CD4-positive, alpha-beta T cell treated with Interleukin-17A for 4 hours (primary cell): Measurements from ENCODE around the gene PPP2R3C.
A peak's percentile ranks its signal among the peaks of the same experiment; 100 is the strongest.
"Not testable (repeated sequence)": the region's sequence is repeated elsewhere in the genome, so short reads cannot be mapped to it uniquely, and the experiment has no call there.

Experiments used
- DNase-seq: peaks from one replicate; pipeline ENCODE4 v3.0.0-alpha.2; 2020; ENCODE audit warnings: mixed read lengths

Gene PPP2R3C

DNA sequence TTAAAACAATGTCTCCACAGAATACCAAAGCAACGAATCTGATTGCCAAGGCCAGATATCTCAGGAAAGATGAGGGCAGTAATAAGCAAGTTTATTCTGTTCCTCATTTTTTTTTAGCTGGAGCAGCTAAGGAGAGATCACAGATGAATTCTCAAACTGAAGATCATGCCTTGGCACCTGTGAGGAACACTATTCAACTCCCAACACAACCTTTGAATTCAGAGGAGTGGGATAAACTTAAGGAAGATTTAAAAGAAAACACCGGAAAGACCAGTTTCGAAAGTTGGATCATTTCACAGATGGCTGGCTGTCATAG lies 1.6 kb upstream of the PPP2R3C start:
- DNase-seq, result no peak

DNA sequence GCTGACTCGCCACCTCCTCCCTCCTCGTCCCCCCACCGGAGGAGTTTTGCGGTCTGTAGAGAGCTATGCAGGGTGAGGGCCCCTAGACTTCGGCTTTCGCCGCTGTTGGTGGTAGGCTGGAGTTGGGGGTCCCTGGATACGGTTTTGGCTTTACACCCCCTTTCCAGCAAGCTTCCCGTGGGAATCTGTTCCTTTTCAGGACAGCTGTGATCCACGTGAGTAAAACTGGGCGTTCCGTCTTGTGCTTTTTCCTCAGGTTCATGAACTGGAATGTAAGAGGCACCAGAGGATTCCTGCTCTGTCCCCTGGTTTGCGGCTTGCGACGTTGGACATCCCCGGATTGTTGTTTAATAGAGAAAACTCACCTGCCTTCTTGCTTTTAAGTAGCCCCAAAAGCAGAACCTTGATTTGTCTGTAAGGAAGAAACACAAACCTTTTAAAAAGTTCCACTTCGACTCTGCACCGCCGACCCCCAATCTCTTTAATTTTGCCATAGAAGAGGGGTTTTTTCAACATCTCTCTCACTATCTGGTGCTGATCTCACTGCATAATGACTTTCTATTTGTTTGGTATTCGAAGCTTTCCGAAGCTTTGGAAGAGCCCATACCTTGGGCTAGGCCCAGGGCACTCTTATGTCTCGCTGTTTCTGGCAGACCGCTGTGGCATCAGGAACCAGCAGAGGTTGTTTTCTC lies 1.1 kb upstream of the PPP2R3C start:
- DNase-seq, result peak; percentile 13

DNA sequence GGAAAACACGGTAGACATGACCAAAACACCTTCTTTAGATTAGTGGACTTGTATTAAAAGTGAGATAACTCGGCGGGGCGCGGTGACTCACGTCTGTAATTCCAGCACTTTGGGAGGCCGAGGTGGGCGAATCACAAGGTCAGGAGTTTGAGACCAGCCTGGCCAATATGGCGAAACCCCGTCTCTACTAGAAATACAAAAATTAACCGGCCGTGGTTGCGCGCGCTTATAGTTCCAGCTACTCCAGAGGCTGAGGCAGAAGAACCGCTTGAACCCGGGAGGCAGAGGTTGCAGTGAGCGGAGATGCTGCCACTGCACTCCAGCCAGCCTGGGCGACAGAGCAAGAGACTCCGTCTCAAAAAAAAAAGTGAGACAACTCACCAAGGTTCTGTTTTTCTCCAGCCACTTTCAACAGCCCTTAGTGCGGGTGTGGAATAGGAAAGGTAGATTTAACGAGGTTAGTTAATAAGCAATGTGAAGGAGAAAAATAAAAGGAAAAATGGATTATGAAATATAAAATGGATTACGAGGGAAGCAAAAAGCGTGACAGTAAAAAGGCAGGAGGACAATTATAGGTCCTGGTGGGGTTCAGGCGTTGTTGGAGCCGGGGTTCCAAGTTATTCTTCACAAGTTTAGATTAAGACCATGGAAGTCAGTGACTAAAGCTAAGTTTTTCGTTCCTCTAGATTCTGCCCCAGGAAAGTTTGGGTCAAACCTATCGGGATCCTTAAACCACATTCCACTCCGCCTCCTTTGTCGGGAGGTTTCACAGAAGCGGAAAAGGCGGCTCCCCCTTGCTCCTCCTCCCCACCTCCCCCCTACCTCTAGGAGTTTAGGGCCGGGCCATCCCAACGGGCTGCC lies 534 bp downstream of the PPP2R3C start:
- DNase-seq, result peak; percentile 15

DNA sequence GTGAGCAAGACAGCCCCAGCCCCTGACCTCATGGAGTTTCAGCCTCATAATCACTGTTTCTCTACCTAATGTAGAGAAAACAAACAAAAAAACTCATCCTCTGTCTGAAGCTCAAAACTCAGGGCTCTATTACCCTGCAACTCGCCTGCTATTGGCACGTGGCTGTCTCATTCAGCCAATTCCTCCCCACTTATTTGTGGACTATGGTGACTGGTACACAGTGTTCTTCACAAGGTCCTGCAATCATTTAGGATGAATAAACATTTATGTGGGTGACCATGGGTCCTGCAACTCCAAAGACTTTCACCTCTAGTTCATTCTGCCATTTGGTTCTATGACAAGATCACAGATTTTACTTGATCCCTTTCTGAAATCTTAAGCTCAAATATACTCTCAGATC lies 4.7 kb downstream of the PPP2R3C start:
- DNase-seq, result no peak

DNA sequence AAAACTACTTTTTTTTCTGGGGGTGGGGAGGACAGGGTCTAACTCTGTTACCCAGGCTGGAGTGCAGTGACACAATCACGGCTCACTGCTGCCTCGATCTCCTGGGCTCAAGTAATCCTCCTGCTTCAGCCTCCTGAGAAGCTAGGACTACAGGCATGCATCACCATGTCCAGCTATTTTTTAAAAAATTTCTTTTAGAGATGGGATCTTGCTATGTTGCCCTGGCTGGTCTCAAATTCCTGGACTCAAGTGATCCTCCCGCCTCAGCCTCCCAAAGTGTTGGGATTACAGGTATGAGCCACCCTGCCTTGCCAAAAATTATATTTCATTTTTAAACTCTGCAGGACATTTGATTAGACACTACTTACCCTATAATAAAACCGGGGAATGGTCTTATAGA lies 5.5 kb downstream of the PPP2R3C start:
- DNase-seq, result no peak

DNA sequence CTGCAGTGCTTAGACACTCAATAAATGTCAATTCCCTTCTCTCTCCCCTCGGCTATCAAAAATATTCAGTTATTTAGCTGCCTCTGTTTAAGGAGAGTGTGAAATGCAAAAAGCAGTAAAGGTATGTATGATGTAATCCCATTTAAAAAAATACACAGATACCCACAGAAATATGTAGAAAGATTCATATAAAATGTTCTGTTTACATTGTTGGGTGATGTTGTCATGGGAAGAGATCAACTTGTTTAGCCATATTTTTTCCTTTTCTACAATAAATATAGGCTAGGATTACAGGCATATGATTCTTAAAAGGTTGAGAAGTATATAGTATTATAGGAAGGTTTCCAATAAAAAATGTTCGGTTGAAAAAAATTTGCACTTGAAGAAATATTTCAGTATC lies 7.8 kb downstream of the PPP2R3C start:
- no peak for DNase-seq

DNA sequence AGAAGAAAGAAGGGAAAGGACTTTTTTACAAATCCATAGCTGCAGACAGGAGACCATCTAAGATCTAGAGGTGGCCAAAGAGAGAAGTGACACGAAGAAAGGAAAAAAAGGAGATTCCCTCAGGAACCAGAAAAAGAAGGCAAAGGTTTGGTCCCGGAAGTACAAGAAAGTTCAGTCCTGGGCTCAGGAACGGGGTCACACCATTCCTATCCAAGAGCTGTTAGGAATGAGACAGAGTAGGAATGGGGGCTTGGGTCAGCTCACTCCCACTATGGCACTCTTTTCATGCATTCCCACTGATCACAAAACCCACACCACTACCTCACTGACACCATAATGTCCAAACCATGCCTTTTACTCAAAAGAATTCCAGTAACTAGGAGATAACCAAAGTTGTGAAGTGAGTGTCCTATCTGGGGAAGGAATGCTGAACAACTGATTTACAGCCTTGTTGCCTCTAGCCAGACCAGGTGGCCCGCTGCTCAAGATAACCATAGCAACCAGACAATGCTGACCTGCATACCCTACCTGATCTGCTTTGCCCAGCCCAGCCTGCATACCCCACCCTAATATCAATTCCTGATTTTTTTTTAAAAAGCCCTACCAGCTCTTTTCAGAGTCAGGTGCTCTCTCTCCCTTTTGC lies 8.4 kb downstream of the PPP2R3C start:
- no peak for DNase-seq

DNA sequence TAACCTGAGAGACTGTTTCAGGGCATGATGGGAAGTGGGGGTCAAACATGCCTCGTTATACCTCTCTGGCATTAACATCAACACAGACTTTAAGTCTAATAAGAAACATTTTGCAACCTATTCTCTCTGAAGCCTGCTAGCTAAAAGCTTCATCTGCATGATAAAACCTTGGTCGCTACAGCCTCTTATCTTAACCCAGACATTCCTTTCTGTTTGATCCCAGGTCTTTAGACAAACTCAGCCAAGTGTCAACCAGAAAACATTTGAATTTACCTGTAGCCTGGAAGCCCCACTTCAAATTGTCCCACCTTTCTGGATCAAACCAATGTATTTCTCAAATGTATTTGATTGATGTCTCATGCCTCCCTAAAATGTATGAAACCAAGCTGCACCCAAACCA lies 9.1 kb downstream of the PPP2R3C start:
- DNase-seq, result no peak

DNA sequence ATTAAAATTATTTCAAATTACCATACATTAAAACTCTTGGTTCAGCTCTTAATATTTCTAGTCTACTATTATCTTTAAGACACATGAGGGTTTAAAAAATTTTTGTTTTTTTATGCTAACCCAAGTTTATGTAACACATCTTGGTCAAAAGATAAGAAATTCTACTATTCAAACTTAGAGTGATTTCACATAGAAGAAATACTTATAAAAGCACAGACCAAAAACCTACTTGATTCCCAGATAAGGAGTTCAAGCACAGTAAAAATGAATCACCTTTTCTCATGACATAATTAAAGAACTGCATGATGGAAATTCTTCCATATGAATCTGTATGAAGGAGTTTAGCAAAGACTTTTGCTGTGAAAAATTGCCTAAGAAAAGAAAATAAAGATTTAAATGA lies 13.9 kb downstream of the PPP2R3C start:
- no peak for DNase-seq

DNA sequence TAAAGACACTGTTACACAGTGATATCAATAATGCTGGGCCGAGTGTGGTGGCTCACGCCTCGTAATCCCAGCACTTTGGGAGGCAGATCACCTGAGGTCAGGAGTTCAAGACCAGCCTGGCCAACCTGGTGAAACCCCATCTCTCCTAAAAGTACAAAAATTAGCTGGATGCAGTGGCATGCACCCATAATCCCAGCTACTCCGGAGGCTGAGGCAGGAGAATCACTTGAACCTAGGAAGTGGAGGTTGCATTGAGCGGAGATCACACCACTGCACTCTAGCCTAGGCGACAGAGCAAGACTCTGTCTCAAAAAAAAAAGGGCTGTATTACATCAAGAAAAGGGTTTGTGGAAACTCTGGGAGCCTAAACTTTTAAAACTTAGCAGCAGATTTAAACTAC lies 27.1 kb downstream of the PPP2R3C start:
- not testable (repeated sequence) for DNase-seq

DNA sequence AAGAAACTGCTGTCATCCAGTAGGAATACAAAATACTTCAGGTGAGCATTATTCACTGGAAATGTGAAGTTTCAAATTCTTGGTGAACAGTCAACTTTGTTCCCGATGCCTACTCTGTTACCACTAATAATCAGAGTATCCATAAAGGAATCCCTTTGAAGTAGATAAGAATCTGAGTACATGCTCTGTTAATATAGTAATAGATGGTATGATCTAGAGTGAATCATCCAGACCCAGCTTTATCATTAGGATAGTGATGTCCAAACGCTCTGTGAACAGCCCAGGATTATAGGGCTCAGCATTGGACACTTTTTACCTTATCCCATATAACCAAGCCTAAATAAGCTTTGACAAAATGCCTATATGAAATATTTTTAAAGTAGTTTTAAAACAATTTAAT lies 33.3 kb downstream of the PPP2R3C start:
- DNase-seq, result no peak

DNA sequence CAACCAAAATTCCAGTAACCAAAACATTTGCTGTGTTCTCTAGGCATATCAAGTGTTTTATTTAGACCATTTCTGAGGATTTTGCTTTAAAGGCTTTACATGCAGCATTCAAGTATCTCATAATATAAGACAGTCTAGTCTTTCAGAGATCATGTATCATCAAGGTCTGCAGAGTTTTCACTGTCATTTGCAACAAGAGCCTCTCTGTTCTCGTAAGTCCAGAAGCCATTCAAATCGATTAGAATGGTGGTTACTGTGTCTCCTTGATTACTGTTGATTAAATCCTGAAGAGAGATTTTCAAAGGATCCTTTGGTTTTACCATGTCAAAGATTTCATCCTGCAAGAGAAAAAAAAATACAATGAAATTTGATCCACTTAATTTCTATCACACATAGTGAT lies 36.3 kb downstream of the PPP2R3C start:
- no peak for DNase-seq

DNA sequence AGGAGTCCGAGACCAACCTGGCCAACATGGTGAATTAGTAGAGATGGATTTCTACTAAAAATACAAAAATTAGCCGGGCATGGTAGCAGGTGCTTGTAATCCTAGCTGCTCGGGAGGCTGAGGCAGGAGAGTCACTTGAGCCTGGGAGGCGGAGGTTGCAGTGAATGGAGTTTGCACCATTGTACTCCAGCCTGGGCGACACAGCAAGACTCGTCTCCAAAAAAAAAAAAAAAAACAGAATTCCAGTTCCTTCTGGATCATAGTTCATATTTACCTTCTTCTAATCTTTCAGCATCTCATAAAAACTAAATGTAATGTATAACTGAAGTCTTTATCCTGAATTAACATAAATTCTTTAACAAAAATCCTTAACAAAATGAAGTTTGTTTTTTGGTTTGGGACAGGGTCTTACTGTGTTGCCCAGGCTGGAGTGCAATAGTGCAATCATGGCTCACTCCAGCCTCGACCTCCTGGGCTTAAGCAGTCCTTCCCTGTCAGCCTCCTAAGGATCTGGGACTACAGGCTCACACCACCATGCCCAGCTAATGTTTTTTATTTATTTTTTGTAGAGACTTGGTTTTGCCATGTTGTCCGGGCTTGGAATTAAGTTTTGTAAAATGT lies 38.1 kb downstream of the PPP2R3C start:
- no peak for DNase-seq

DNA sequence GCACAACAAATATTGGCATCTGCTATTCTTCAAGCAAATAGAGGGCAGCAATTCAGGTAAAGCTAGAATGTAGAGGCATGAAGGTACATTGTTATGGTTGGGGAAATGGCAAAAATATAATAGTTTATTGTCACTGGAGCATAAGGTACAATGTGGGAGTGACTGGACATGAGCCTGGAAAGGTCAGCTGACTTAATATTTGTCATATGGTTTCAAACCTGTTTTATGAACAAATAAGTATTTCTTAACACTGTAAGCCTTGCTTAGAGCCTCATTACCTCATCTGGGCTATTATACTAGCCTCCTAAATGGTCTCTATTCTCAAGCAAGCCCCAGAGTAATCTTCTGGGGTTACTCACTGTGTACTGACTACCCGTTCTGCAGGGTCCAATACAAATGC lies 42.0 kb downstream of the PPP2R3C start:
- no peak for DNase-seq

DNA sequence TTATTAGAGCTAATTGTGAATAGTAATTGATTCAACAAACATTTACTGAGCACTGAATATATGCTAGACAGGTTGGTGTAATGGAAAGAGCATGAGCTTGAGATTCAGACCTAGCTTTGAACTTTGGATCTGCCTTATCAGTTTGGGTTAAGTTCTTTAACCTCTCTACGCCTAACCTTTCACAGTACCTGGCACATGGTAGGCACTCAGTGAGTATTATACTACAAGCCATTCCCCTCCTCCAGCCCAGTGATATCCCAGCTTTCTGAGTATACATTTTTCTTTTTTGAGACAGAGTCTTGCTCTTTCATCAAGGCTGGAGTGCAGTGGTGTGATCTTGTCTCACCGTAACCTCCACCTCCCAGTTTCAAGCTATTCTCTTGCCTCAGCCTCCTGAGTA lies 43.7 kb downstream of the PPP2R3C start:
- no peak for DNase-seq

DNA sequence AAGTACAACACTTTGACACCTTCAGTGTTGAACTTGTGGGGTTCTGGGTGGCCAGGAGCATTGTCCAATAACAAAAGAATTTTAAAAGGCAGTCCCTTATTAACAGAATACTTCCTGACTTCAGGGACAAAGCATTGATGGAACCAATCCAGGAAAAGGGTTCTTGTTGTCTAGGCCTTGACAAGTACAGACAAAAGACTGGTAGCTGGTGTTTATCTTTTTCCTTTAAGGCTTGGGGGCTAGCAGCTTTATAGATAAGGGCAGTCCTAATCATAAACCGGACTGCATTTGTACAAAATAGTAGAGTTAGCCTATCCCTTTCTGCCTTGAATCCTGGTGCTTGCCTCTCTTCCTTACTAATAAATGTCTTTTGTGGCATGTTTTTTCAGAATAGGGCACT lies 48.3 kb downstream of the PPP2R3C start:
- DNase-seq, result no peak

DNA sequence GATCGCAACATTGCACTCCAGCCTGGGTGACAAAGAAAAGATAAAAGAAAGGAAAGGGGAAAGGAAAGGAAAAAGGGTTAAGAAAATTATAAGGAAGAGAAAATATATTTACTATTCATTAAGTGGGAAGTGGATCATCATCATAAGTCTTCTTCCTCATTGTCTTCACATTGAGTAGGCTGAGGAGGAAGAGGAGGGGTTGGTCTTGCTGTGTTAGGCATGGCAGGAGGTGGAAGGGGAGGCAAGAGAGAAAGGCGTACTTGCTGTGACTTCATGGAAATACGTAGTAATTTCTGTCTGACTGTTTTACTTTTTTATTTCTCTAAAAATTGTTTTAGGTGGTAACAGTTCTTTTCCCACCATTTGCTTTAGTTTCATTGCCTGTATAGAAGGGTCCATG lies 49.6 kb downstream of the PPP2R3C start:
- DNase-seq, result no peak

DNA sequence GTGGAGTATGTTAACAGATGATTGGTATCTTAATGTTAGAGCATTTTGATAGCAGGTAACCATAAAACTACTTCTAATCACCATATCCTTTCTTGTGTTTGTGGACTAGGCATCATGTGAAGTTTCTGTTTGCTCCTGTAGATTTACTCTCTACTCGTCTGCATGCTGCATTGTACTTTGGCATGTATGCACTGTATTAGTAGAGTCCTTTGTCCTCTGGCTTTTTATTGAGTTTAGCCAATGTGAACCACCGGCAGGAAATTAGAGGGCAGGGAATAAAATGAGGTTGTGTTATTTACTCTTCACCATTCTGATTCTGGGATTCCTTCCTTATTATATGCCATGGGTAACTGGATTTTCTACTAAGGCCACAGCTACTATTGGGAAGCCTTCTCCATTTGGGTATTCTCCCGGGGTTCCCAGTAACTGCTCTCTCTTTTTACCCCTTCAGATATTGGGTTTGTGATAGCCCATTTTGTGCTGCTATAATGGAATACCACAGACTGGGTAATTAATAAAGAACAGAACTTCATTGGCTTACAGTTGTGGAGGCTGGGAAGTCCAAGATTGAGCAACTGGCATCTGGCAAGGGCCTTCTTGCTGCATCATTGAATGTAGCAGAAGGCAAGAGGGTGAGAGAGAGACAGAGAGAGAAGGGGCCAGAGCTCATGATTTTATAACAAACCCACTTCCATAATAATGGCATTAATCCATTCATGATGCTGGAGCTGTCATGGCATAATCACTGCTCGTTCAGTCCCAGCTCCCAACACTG lies 53.4 kb downstream of the PPP2R3C start:
- DNase-seq, result no peak

DNA sequence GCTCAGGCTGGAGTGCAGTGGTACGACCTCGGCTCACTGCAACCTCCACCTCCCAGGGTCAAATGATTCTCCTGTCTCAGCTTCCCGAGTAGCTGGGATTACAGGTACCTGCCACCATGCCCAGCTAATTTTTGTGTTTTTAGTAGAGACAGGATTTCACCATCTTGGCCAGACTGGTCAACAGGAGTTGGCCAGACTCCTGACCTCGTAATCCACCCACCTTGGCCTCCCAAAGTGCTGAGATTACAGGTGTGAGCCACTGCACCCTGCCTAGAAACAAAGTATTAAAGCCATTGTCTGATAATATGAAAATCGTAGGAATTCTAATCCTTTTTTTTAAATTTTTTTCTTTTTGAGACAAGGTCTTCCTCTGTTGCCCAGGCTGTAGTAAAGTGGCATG lies 56.1 kb downstream of the PPP2R3C start:
- not testable (repeated sequence) for DNase-seq

DNA sequence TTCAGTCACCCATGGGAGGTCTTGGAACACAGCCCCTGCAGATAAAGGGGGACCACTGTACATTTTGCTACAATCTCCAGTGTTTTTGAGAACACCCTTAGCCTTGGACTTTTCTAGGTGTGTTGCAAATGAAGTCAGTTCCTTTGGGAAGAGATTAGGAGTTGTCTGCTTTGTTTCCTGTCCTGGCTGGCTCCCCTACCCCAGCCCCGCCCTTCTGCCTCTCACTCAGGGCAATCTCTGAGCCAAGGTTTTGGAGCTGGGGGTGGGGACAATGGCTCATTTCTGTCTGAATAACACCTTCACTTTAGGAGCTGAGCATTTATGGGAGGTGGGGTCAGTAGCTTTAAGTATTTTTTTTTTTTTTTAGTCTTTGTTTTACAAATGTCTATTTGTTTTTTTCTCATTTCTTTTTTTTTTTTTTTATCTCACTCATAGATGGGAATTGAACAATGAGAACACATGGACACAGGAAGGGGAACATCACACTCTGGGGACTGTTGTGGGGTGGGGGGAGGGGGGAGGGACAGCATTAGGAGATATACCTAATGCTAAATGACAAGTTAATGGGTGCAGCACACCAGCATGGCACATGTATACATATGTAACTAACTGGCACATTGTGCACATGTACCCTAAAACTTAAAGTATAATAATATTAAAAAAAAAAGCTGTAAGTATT lies 60.5 kb downstream of the PPP2R3C start:
- DNase-seq, result not testable (repeated sequence)

DNA sequence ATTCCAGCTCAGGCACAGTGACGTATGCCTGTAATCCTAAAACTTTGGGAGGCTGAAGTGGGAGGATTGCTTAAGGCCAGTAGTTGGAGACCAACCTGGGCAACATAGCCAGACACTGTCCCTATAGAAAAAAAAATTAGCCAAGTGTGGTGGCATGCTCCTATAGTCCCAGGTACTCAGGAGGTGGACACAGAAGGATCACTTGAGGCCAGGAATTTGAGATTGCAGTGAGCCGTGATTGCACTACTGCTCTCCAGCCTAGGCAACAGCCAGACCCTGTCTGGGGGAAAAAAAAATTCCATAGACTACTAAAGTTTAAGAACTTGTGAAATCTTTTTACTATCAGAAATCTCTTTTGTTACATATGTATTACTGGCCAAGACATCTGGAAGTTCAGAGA lies 69.2 kb downstream of the PPP2R3C start:
- no peak for DNase-seq

DNA sequence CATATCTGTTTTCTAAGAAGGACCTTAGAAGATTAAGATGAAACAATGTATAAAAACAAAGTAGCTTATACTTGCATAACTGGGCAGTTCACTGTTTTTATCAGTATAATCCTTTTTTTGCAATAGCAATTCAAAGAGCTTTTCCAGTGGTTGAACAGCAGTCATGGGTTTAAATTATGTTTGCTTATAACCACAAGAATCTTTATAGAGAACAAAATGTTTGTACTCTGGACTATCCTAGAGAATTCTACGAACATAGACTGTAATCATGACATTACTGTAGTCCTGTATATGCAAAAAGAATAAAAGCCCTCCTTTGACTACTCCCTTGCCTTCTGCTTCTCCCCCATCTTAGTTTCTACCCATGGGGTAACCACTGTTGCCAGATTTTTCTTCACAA lies 70.0 kb downstream of the PPP2R3C start:
- no peak for DNase-seq
